H1 (cell line): ENCODE data around the gene LOXL4. TPM values are rescaled to one million over a fixed set of nuclear protein-coding genes. Genes with fewer than 3 reads are reported as not detected.

Experiments used
- polyA plus RNA-seq, 7 experiments: library from polyadenylated mRNA; depleted of rRNA in 3 of 7; stranded (reverse) in 5 of 7; unstranded in 2 of 7; fragments of >200 nt in 5 of 7; fragments of 200-250 nt in 2 of 7; gene quantifications; 1 replicate in 5 of 7; 2 replicates in 1 of 7; 4 replicates in 1 of 7; pipeline versions ENCODE4 v1.2.1 to v1.2.3, GENCODE V29; 2011 to 2013; ENCODE audit warnings: missing spikeins in 2 of 7, mixed read lengths in 2 of 7
- total RNA-seq: library from RNA; stranded (reverse); fragmentation: NEBNext Ultra II Directional; extraction: Animal tissue kit (Norgen Biotek cat#: 25700); gene quantifications from 2 replicates; pipeline ENCODE4 v1.2.1, GENCODE V29; 2021

LOXL4 gene
- total and polyA plus RNA-seq, 2 of the 8 experiments (the other 6 are each of a cell fraction or from before 2014, with no cell fraction given) = 0.13 to 0.27 TPM

Other genes starting within 250 kb of the LOXL4 start
- 0.91 and 1.1 TPM in 2 replicates for gene CRTAC1, start 237.6 kb downstream of the LOXL4 start, total RNA-seq
- gene CRTAC1, start 237.6 kb downstream of the LOXL4 start, polyA plus RNA-seq (2011; rRNA removed) = 1.2 and 2.7 TPM in 2 replicates
- 13.9 and 16.6 TPM in 2 replicates for gene R3HCC1L, start 133.5 kb downstream of the LOXL4 start, total RNA-seq
- 4.6 and 6.9 TPM in 2 replicates for gene R3HCC1L, start 133.5 kb downstream of the LOXL4 start, polyA plus RNA-seq (2011; rRNA removed)
- 3.2 and 4.2 TPM in 2 replicates for gene PYROXD2, start 147.0 kb upstream of the LOXL4 start, total RNA-seq
- 4.2 and 5.4 TPM in 2 replicates for gene PYROXD2, start 147.0 kb upstream of the LOXL4 start, polyA plus RNA-seq (2011; rRNA removed)
- 38.7 and 44.0 TPM in 2 replicates for gene HPS1, start 178.7 kb upstream of the LOXL4 start, total RNA-seq
- gene HPS1, start 178.7 kb upstream of the LOXL4 start, polyA plus RNA-seq (2011; rRNA removed) = 61.7 and 67.5 TPM in 2 replicates